HG03432 (cell line): ENCODE measurements around the gene SMAD2.
"Not testable (repeated sequence)": the region's sequence is repeated elsewhere in the genome, so short reads cannot be mapped to it uniquely, and the experiment has no call there.

Experiments used
- ATAC-seq: cut with Tn5 transposase; IDR thresholded peaks from one replicate; pipeline ENCODE4 v1.9.1; 2021; ENCODE audit warnings: mild to moderate bottlenecking, moderate library complexity; ENCODE audit not compliant: unreplicated experiment

The SMAD2 gene

DNA sequence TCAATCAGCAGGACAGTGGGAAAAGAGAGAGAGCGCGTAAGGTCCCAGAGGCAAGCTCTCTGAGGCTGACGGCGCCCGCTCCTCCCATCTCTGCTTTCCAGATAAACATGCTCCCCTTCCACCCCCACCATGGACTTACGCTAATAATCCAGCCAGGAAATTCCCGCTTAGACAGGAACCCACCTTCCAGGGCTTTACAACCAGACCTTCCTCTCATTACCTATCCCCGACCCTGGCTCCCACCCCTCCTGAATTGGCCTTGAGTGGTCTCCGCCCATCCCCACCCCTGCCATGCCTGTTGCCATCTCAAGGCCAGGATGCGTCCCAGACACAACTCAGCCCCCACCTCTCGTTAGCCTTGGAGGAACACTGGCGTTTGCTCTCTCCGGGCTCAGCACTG is 131.1 kb downstream of the SMAD2 start:
- no peak for ATAC-seq

DNA sequence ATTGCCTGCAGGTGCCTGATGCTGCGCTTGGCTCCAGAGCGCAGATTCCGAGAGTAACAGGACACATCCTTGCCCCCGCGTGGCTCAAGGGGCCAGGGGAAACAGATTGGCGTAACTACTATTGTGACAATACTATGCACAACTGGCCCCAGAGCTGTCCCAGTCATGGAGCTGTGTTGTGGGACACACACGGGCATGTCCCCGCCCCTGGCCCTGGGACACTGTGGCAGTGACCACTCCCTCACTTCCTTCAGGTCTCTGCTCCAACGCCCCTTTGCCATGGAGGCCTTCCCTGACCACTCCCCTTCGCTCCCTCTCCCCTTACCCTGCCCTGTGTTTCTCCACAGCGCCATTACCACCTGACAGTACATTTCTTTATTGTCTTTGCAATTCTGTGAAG is 132.1 kb downstream of the SMAD2 start:
- ATAC-seq: no peak

DNA sequence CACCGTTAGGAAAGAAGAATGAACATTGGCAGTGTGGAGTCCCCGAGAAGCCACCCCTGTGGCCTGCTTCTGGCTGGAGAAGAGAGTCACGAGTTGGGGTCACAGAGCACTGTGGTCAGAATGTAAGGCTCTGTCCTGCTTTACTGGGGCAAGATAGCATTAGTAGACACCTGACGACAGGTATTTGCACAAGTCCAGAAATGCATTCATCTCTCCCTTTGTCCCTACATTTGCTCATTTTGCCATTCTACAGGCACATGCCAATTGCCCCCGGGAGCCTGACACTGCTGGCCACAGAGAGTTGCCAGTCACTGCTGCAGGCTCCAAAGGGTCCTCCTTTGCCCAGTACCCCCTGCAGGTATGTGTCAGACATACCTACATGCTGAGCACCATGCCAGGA is 133.3 kb downstream of the SMAD2 start:
- ATAC-seq: no peak

DNA sequence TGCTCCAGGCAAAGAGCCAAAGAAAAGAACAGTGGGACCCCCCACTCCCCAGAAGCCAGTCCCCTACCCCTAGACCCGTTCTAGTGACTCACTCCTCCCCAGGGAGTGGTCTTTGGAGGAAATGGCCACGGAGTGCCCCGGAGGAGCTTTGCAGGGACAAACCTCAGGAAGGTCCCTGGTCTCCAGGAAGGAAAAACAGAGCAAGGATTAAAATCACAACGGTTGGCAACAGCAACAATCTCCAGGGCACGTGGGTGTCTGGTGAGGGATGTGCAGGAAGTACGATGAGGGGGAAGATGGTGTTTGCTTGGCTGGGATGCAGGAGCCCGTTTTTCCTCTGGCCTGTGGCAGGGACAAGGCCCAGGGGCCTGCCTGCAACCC is 135.0 kb downstream of the SMAD2 start:
- ATAC-seq: no peak

DNA sequence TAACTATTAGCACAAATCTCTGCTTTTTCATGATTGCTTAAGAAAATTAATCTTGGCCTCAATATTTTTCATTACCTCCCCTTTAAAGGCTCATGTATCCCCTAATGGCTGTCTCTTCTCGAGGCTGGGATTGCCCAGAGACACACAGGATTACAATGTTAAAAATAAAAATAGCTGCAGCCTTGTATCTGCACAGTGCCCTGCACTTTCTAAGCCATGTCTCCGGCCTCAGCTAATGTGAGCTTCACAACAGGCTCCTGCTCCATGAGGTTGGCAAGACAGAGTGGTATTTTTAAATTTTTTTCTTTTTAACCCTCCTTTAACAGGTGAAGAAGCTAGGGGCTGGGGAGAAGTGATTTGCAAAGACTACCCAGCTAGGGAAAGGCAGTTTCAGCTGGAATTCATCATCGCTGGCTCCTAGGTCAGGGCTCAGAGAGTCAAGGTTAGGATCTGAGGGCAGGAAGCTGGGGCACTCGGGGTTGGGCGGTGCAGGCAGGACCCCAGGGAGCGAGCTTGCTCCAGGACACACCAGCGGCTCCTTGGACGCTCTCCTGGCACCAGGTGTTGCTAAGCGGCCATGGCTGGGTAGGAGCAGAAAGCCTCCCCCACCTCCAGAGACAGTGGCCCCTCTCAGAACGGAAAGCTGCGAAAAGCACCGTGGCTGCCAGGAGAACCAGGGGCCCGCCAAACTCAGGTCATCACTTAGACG is 135.6 kb downstream of the SMAD2 start:
- no peak for ATAC-seq

DNA sequence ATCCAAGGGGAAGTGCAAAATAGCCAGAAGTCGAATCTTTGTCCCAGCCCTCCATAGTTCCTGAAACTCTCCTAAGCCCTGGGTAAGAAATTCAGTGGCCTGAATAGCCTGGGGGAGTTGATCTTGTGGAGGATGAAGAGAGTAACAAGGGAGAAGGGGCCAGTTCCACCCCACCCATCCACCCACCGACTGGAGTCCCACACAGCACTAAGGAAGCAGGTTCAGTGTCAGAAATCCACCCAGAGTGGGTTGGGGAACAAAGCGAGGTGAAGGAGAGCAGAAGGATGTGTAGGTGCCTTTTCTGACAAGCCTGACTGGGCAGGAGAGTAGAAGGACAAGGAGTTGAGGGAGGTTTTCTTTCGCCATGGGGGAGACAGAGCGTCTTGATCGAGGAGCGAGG is 136.8 kb downstream of the SMAD2 start:
- ATAC-seq: no peak

DNA sequence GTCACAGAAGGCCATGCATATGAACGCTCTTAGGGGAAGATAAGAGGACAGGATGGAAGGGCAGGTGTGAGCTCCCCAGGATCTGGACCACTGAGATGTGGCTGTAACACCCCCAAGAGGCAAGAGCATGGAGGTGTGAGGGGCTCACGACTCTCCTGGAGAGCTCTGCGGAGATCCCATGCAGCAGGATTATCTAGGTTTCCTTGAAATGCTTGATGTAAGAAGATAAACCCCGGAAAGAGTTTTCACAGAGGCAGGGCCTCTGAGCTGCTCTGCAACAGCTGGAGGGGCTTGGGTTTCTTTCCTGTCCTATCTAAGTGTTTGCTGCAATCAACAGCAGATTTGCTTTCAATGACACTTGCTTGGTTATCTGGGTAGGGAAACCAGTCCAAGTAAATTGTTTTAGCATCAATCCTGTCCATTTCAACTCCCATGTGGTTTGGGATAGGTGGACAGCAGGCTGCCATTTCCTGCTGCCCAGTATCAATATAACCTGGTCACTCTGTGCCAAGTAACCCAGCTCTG is 138.9 kb downstream of the SMAD2 start:
- no peak for ATAC-seq

DNA sequence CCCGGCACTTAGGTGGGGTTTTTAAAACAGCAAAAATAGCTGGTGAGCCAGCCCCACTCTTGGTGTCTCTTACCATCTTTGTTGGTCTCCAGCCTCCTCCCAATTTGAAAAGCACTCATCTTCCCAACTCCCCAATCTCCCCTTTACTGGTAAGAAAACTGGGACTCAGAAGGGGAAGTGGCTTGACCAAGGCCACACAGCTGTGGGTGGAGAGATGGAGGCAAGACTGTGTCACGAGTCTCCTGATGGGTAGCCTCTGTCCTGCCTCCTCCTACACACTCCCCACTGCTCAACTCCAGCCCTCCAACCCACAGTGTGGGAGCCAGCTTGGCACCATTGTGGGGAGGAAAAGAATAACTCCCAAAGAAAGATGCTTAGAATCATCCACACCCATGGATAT is 140.4 kb downstream of the SMAD2 start:
- ATAC-seq: no peak

DNA sequence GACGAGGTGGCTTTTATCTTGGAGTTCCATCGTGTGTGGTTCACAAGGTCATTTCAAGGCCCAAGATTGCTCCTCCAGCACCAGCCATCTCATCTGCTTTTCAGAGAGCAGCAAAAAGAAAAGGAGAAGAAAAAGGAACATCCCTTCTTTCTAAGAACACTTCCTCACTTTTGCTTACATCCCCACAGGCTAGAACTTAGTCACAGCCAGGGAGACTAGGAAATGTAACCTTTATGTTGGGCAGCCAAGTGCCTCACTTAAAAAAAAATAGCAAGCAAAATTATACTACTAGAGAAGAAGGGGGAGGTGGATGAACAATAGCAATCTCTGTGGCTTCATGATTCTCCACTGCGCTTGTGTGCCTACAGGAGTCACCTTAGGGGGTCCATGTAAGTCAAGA is 141.8 kb downstream of the SMAD2 start:
- ATAC-seq: no peak

DNA sequence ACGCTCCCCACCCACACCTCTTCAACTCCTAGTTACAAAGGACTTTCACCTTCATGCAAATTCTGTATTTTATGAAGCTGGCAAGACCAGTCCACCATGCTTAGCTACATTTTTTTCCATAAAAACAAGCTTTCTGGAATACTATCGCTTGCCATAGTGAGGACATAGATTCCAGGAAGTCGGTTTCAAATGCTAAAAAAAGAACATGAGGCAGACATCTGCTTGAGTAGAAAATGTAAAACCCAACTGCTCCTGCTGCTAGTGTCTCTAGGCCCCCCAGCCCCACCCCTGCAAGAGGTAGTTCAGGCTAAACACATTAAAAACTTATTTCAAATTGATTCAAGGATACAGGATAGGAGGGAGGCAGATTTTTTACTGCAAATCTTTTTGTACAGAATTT is 148.9 kb downstream of the SMAD2 start:
- ATAC-seq: no peak

DNA sequence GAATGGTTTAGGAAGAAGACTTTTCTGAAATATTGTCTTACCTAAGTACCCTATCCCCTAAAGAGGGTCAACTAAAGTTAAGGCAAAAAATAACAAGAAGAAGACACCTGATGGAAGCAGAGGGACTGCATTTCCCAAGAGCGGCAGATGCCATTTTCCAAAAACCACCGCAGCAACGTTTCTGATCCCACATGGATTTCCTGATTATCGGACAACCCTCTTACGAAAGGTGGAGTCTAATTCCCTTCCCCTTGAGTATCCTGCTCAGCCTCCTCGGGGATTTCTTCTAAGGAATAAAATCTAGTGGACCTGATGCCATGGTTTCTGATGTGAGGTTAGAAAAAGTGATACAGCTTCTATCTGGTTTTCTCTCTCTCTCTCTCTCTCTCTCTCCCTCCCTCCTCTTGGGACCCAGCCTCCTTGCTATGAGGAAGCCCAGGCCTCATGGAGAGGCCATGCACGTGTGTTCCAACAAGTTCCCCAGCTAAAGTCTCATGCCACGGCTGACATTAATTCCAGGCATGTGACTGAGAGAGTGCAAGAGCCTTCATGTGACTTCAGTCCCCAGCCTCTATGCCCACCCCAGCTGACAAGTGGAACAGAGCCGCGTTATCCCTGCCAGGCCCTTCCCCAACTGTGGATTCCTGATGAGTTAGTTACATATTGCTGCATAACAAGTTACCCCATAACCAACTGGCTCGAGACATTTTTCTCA is 150.3 kb downstream of the SMAD2 start:
- ATAC-seq: no peak

DNA sequence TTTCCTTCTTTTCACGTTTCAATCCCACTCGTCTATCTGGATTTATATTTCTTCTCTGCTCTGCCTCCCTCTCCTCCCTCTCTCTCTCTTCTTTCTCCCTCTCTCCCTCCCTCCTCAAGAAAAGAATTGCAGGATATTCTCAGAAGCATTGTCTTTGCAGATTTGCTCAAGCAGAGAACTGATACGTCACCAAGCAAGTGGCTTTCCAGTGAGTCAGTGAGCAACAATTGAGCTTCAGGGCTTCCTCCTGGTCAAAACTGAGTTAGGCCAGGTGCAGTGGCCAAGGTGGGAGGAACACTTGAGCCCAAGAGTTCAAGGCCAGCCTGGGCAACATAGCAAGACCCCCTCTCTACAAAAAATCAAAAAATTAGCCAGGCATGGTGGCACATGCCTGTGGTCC is 151.1 kb downstream of the SMAD2 start:
- no peak for ATAC-seq

DNA sequence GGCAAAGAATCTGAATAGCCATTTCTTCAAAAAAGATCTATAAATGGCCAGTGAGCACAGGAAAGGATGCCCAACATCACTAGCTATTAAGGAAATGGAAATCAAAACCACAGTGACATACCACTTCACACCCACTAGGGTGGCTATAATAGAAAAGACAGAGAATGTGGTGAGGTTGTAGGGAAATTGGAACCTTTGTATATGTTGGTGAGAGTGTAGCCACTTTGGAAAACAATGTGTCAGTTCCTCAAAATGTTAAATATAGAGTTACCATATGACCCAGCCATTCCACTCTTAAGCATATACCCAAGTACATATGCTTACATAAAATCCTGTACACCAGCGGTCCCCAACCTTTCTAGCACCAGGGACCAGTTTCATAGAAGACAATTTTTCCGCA is 152.8 kb downstream of the SMAD2 start:
- ATAC-seq: no peak

DNA sequence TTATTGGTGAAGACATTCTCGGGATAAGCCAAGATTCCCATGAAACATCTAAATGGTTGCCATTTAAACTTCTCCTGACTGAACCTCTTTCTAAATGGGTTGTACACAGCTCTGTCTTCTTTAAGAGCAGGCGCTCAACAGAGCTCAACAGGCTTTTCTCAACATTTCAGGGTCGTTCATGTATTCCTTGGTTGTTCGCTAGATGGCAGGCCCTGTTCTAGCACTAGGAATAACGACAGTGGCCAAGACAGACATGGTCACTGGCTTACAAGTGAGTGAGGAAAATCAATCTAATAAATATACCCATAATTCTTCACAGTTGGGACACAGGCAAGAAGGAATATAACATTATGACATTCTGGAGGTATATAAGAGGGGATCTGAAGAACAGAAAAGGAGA is 154.5 kb downstream of the SMAD2 start:
- no peak for ATAC-seq

DNA sequence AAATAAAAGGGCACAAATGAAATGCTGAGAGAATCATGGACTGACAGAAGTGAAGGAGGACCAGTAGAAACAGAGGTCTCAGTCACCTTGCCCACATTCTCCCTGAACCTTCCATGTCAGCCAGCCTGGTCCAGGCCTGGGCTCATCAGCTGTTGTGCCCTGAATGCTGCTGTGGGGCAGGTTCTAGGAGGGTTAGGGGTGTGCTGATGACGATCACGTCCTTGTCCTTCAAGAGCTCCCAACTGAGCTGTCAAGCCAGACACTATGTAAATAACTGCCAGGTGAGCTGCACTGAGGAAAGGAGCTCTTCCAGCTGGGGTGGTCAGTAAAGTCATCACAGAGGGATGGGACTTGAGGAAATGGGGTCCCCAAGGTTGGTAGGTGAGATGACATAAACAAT is 156.5 kb downstream of the SMAD2 start:
- ATAC-seq: no peak

DNA sequence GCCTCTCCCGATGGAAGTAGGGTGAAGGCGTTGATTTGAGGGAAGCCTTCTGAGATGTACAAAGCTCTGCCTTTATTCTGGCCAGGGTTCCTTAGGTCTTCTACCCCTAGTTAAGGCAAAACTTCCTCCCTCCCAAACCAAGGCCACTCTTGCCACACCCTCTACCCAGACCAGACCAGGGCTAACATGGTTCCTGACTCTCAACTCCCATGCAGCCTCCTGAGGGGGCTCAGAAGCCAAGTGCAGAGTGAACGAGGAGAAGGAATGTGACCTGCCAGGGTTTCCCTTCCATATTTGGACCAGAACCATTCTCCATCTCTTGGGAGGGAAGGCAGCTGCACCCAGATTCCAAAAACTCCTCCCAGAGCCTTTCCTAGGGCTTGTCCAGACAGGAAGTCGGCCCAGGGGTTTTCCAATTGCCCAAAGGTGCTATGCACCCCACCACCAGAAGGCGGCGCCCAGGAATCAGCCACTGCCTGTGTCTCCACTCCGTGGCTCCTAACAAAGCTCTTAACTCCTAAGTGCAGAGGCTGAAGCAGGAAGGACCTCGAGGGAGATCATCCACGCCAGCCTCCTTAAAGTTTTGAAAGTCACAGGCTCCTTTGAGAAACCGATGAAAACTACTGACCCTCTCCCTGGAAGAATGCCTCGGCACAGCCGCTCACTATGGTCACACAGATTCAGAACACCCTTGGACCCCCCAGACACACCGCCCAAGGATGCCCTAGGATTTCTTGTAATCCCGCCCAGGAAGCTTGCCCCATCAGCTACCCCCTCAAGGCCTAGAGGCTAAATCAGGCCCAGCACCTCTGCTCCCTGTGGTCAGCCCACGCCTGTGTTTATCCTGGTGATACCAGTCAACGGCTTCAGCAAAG is 157.8 kb downstream of the SMAD2 start:
- no peak for ATAC-seq

DNA sequence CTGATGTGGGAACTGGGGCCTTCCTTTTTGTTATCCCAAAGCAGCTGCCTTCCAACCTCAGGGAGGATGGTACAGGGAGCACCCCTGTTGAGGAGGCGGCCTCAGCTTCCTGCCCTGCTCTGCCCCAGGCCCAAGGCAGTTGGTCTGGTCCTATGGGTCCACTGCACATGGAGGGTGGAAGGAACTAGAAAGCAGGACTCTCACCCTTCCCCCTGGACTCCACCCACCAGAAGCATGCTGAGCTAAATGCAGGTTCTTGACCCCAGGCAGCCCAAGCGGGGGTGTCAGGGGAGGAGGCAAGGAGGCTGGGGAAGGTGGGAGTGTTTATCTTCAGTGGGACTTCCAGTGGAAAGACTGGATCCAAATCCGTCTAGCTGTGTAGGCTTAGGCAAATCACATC is 158.5 kb downstream of the SMAD2 start:
- no peak for ATAC-seq

DNA sequence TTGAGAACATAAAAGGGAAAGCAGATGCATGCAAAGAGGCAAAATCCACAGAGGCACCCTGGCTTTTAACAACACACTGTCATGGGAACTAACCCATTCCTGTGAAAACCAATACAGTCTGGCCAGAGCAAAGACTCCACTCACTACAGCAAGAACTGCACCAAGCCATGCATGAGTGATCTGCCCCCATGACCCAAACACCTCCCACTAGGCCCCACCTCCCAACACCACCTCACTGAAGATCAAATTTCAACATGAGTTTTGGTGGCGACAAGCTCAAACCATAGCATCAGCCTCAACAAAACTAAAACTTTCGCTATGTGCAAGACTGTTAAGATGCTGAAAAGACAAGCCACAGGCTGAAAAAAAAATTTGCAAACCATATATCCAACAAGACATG is 162.8 kb downstream of the SMAD2 start:
- no peak for ATAC-seq

DNA sequence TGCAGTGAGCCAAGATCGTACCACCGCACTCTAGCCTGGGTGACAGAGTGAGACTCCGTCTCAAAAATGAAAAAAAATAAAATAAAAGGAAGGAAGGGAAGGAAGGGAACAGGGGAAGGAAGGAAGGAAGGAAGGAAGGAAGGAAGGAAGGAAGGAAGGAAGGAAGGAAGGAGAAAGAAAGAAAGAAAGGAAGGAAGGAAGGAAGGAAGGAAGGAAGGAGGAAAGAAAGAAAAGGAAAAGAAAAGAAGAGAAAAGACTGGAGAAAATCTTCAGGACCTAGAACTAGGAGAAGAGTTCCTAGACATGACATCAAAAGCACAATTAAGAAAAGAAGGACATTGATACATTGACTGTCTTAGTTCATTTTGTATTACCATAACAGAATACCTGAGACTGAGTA is 163.3 kb downstream of the SMAD2 start:
- ATAC-seq: not testable (repeated sequence)
